GM19351 (cell line): ENCODE measurements around the gene MEI1.
A peak's percentile ranks its signal among the peaks of the same experiment; 100 is the strongest.

ENCODE experiments used
- ATAC-seq: cut with Tn5 transposase; IDR thresholded peaks from one replicate; pipeline ENCODE4 v1.9.1; 2021; ENCODE audit warnings: mild to moderate bottlenecking, moderate library complexity; ENCODE audit not compliant: unreplicated experiment

Gene MEI1

DNA sequence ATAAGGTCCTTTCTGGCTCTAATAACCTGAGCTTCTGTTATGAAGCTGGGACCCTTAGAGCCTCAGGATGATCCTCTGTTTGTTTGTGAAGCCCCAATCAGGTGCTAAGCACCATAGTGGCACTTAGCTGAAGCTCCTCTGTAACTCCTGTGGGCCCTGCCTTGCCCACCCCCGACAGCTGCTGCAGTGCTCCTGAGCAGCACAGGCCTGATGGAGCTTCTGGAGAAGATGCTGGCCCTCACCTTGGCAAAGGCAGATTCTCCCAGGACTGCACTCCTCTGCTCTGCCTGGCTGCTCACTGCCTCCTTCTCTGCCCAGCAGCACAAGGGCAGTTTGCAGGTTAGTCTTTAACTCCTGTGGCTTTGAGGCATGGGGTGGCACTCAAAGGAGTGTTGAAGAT, 82.2 kb downstream of the MEI1 start:
- ATAC-seq: peak; percentile 11

DNA sequence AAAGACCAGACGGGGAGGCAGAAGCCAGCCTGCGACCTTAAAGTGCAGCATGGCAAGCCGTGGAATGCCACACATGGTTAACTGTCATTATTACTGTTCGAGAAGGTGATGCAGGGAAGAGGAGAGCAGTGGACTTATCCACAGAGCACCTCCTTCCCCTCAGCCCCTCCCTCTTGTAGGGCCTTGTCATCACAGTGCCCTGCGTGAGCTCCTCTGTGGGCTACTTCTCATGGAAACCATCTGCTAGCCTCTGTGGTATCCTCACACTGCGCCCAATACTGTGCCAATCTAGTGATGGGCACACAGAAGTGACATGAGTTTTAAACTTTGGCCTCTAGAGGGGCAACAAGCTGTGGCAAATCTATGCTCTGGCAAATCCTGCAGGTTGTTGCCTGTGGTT, 83.0 kb downstream of the MEI1 start:
- no peak for ATAC-seq

DNA sequence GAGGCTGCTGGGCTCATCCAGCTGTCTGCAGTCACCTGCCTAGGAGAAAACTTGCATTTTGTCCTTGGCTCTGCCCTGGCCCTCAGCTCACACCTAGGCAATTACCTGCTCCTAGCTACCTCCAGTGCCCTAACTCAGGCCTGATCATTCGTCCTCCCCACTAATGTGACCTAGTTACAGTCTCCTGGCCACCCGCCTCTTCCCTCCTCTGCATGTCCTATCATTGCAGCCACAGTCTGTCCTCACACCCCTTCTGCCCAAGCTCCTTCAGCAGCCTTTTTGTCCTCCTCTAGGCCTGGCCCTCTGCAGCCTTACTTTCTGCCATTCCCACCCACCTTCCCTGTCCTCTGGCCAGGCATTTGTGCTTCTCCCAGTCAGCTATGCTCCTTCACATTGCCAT, 83.4 kb downstream of the MEI1 start:
- no peak for ATAC-seq

DNA sequence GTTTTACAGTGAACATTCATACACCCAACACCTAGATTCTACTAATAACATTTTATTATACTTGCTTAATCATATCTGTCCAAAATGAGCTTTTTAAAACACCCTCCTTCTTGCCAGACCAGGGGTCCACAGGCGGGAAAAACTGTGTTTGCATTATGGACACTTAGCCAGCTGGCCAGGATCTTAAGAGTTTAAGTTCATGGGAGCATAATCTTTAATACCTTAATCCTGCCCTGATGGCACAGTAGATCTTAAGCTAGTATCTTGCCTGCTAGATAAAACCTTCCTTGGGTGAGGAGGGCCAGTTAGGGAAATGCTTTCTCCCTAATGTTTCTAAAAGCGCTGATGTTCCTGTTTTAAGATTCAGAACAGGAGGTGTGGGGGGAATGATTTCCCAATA, 88.0 kb downstream of the MEI1 start:
- ATAC-seq: no peak

DNA sequence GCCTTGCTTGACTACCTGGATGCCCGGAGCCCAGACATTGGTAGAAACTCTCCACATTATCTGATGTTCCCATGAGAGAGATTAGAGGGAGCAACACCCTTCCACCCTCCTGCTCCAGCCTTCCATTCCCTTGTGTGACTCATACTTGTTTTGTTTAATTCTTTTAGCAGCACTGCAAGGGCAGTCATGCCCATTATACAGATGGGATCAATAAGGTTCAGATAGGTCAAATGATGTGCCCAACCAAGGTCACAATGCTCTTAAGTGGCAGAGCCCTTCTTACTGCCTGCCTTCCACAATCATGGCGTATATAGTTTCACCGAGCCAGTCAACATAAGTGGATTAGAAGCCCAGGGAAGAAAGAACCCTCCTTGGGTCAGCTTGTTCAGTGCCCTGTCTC, 94.6 kb downstream of the MEI1 start:
- no peak for ATAC-seq

DNA sequence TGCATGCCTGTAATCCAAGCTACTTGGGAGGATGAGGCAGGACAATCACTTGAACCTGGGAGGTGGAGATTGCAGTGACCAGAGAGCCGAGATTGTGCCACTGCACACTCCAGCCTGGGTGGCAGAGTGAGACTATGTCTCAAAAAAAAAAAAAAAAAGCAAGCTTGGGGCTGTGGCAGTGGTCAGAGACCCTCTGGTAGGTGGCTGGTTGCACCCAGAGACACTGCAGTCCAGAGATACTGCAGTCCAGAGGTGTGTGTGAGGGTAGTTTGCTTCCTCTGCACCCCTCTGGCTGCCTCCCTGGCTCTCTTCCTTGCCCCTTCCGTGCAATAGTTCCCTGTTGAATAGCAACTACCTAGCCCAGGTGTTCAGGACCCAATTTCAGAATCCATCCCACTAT, 99.4 kb downstream of the MEI1 start:
- ATAC-seq: no peak

DNA sequence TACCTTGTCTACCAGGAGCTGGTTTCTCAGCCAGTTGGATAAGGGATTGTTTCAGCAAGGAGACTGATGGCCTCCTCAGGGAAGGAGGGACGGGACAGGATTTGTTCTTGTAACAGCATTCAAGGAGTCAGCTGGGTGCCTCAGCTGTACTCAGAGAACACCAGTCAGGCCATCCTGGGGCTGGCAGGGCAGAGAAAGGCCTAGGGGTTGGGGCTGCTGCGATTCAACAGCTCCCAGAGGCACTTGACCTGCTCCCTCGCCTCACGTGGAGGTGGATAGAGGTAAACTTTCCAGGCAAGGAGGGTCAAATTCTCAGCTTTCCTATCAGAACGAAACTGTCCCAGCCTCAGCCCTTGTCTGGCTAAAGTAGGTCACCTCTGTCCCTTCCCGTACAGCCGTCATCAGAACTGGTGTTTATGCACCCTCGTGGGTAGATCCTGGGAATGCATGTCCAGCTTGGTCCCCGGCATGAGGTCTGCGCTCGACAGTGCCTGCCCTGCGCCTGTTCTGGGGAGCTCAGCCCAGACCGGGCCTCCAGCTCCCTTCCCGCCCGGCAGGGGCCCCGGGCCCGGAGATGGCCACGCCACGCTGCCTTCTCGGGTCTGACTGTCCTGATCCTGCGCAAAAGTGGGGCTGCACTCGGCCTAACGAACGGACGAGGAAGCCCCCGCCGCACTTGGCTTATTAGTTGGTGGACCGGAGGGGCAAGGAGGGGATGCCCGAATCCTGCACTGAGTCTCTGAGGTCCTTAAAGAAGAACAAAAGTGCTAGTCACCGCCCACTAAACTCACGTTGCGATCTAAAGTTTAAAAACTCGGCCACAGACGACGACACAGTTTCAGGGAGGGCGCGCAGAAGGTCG, 100.4 kb downstream of the MEI1 start:
- ATAC-seq: peak; percentile 19

DNA sequence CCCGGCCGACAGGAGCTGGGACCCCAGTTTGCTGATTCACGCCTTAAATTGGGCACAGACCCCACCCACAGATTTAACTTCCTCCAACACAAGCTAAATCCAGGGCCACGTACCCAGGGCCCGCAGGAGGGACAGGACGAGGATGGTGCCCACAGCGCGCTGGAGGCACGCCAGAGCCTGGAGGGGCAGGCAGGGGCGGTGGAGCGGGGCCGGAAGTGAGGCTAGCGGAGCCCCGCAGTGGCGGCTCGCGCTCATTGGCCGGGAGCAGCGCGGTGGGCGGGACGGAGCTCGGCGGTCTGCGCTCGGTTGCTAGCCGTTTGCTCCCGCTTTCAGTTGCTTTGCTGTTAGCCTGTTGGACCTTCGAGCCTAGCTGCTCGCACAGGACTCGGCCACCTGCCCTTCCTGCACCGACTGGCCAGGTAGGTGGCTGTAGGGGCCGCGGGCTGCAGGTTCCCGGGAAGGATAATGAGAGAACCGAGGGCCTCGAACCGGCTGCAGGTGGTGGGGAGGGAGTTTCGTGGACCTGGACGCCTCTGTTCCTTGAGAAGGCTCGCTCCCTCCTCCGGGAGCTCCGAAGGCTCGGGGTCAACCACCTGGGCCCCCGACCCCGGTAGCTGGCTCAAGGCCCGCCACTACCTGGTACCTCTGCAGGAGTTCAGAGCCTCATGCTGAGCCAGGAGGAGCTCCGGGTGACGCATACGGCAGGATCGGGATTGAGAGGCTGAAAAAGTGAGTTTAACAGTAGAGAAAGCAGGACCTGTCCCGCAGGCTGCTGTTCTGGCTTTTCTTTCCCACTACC, 101.2 kb downstream of the MEI1 start, which contains the start of gene CCDC134:
TSS of gene CCDC134 (plus strand) at position 332 of the 799 bp plus-strand sequence. CDS start 8,212 bp downstream, outside the sequence.
- ATAC-seq: peak; percentile 89

DNA sequence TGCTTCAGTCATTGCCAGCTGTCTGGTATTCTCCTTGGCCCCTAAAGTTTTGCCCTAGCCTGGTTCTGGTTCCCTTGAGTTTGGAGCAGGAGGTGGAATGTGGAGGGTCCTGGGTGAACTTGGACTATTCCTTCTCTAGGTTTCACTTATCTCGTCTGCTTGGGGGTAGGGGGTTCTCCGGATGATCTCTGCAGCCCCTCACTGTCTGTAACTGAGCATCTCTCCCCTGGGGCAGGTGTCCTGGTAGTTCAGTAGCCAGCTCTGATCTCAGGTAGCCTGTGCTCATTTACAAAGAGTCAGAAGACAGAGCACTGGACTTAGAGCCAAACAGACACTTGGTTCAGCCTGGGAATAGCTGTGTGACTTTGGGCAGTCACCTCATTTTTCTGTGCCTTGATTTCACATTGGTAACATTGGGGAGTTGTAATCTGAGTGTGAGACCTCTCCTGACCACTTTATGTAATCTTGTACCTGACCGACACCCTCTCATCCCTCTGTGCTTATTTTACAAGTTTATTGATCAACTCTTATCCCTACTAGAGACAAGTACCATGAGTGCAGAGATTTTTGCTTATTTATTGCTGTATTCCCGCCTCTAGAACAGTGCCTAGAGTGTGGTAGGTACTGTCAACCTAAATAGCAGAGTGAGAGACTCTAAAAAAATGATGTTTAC, 102.0 kb downstream of the MEI1 start:
- no peak for ATAC-seq

DNA sequence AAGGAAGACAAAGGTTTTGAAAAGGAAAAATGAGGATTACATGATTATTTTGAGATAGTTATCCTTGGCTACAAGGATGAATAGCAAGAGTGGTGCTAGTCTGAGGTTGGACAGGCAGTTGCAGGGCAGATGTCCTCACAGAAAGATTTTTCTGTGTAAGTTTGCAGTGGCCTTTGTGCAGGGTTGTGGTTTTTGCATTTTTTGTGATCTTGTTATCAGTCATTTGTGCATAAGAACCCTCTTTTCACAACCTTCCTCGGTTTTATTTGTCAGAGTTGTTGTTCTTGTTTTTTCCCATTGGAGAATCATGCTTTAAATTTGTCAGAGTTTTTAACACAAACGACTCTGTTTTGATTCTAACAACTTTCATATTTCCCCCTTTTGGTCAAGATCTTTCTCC, 102.6 kb downstream of the MEI1 start:
- ATAC-seq: no peak

DNA sequence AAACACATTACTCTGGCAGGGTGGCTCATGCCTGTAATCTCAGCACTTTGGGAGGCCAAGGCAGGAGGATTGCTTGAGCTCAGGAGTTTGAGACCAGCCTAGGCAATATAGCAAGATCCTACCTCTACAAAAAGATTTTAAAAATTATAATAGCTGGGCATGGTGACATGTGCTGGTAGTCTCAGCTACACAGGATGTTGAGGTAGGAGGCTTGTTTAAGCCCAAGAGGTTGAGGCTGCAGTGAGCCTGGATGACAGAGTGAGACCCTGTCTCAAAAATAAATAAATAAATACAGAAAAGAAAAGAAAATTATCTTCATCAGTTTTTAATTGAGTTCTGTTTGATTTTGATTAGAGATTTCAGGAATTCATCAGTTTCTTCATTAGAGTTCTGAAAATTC, 106.3 kb downstream of the MEI1 start:
- ATAC-seq: no peak

DNA sequence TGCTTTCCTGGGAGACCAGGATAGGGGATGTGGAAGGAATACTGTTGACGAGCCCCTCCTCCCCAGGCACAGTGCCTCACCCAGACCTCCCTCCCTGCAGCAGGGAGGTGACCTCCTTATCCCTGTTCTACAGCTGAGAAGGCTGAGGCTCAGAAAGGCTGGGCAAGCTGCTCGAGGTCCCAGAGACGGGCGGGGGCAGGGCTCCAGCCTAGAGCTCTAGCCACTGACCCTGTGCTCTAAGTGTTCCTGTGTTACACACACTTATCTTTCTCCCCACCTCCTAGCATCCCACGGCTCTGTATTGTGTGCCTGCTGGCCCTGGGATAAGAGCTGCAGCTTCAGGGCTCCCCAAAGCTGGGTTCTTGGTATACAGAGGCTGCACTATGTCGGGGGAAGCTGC, 109.1 kb downstream of the MEI1 start:
- no peak for ATAC-seq

DNA sequence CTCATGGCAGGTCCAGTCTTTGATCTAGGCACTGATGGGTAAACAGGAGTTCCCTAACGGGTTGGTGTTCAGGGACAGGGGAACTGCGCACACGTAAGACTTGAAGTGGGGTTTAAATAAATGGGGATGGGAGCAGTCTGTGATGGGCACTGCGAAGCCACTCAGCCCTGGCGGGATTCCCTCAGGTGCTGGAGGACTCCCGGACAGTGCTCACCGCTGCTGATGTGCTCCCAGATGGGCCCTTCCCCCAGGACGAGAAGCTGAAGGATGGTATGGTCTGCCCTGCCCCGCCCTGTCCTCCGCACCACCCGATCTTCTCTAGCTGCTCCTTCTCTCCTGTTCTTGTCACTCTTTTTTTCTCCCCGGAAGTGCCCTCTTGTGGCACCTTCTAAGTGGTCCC, 110.7 kb downstream of the MEI1 start:
- ATAC-seq: no peak

DNA sequence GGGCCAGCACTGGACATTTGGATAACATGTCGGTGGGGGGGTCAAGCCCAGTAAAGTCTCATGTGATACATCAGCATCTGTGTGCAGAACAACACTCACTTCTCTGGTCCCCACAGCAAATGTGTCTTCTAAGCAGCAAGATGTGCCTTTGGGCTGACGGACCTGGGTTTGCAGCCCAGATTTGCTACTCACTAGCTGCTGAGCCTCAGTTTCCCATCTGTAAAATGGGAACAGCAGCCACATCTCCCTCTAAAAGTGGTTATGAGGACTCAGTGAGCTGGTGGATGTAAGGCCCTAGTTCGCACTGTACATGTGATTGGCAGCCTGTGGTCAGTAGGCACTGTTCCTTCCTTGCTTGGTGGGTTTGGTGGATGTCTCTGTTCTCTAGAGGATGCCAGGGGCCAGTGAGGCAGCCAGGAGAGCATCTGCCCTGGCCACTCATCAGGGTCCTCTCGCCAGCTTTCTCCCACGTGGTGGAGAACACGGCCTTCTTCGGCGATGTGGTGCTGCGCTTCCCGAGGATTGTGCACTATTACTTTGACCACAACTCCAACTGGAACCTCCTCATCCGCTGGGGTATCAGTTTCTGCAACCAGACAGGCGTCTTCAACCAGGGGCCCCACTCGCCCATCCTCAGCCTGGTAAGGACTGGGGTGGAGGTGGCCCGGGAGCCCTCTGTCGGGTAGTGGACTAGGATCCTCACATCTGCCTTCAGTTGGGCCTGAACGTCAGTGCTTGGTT, 113.7 kb downstream of the MEI1 start:
- ATAC-seq: no peak

DNA sequence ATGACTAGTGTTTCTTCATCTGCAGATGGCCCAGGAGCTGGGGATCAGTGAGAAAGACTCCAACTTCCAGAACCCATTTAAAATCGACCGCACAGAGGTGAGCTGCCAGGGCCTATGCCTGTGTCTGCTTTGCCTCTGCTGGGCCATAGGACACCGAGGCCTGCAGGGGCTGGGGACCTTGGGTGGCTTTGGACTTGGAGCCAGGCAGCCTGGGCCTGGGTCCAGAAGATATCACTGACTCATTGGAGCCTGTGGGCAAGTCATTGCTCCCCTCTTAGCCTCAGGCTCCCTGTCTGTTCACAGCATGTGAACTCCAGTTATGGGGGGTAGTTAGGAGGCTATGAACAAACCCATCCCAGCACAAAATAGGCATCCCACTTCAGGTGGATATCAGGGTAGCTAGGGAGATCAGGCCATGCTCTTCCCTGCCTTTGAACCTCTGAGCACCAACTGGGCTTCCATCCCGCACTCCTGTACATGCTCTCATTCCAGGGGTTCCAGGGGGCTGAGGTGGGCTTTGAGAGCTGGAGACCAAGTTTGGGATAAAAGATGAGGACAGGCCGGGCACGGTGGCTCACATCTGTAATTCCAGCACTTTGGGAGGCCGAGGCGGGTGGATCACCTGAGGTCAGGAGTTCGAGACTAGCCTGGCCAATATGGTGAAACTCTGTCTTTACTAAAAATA, 114.6 kb downstream of the MEI1 start:
- ATAC-seq: no peak

DNA sequence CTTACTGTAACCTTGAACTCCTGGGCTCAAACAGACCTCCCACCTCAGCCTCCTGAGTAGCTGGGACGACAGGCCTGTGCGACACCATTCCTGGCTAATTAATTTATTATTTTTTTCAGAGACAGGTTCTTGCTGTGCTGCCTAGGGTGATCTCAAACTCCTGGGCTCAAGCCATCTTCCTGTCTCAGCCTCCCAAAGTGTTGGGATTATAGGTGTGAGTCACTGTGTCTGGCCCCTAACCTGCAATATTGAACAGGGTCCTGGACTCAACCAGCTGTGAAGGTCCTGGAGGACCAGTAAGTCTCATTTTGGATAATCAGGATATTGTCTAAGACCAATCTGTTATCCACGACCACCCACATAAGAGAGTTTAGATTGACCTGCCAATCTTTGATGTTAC, 116.4 kb downstream of the MEI1 start:
- no peak for ATAC-seq

DNA sequence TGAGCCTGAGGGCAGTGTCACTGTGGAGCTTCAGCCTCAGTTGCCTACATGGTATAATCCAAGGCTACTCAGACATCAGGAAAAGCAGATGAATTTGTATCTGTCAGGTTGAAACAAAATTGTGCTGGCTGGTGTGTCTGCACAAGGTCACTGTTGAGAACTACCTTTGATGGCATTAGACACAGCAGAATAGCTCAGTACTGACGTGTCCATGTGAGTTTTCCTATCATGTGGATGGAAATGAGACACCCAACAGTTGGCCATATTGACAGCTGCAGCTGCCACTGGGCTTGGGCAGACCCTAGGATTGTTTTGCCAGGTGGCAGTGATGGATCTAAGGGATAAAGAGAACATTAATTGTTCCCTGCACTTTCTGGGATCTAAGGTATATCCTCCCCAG, 116.9 kb downstream of the MEI1 start:
- ATAC-seq: no peak

DNA sequence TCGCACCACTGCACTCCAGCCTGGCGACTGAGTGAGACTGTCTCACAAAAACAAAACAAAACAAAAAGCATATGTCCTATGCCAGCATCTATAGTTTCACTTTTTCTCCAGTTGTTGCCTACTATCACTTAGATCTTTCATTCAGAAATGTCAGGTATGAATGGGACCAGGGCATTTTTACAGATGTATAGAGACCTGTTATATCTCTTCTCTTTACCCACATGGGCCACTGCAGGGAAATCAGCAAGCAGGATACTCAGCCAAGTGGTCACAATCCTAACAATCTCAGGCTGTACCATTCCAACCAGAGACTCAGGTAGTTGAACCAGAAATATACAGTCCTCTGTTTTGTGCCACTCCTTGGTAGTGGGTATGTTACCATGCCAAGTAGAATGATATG, 117.6 kb downstream of the MEI1 start:
- ATAC-seq: no peak

DNA sequence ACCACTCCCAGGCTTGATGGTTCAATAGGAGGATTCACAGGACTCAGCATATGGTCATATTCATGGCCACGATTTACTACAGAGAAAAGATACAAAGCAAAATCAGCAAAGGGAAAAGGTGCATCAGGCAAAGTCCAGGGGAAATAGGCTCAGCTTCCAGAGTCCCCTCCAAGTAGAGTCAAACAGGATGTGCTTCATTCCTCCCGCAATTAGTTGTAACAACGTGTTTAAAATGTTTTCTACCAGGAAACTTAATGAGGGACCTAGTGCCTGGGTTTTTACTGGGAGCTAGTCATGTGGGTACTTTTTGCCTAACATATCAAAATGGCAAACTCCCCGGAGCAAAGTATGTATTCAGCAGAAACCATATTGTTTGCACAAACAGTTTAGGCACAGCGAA, 118.7 kb downstream of the MEI1 start:
- no peak for ATAC-seq

DNA sequence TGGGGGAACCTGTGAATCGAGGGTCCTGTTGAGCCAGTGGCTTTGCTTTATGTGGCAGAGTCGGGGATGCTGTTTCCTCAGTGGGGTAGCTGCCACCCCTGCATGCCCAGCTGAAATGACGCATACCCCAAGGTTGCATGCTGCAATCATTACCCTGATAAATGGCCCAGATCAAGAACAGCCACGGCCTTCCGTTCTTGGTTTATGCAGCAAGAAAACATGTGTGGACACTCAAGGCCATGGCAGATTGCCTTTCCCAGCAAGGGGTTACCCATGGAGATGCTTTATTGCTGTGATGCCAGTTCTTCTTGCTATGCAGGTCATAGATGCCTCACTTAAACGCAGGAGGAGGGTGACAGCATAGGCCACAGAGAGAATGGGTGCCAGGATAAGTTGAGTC, 119.3 kb downstream of the MEI1 start:
- no peak for ATAC-seq
